Ovary (tissue), 3 donors: ENCODE data around the gene NFIA.

ENCODE experiments used
- POLR2A ChIP-seq: fragments of 450-650 bp; IDR thresholded peaks from one replicate; pipeline ENCODE4 v1.6.1; 2017; ENCODE audit warnings: antibody characterized with exemption, mild to moderate bottlenecking, moderate library complexity
- TF ChIP-seq, protein P1 (sequence below), 3 donors: fragments of 450-650 bp in 2 of 3; fragments of 200-600 bp in 1 of 3; IDR thresholded peaks; one replicate each; pipeline versions ENCODE4 v1.5.1 to v1.8.0; 2016 to 2022; ENCODE audit warnings: antibody characterized with exemption in 3 of 3, mild to moderate bottlenecking in 1 of 3
- donor health status: DM: no; HTN: no; CAD: no.

DNA sequence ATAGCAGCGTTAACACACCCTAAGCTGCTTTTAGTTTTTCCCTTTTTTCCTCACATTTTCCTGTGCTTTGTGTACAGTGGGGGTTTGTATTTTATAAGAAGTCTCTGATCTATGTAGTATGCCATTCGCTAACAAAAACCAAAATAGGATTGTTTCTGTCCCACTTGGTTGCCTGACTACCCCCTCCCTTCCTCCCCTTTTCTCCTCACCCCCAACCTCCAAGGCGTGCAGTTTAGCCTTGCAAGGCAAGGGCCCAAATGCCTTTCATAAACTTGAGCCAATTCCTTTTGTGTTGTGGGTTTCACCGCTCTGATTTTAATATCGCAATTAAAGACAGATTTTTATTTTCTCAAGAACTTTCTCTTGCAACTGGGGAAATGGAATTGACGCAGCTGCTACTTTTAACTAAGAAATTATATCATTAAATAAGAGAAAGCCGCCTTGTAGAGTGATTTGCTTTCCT, 365.6 kb downstream of the NFIA start:
- TF ChIP-seq, protein P1, sequence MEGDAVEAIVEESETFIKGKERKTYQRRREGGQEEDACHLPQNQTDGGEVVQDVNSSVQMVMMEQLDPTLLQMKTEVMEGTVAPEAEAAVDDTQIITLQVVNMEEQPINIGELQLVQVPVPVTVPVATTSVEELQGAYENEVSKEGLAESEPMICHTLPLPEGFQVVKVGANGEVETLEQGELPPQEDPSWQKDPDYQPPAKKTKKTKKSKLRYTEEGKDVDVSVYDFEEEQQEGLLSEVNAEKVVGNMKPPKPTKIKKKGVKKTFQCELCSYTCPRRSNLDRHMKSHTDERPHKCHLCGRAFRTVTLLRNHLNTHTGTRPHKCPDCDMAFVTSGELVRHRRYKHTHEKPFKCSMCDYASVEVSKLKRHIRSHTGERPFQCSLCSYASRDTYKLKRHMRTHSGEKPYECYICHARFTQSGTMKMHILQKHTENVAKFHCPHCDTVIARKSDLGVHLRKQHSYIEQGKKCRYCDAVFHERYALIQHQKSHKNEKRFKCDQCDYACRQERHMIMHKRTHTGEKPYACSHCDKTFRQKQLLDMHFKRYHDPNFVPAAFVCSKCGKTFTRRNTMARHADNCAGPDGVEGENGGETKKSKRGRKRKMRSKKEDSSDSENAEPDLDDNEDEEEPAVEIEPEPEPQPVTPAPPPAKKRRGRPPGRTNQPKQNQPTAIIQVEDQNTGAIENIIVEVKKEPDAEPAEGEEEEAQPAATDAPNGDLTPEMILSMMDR (IDR thresholded peaks at IDR 0.05): no peak
- no peak for TF ChIP-seq POLR2A
